ENCODE measurements around the gene PRDX6.
"Not testable (repeated sequence)": the region's sequence is repeated elsewhere in the genome, so short reads cannot be mapped to it uniquely, and the experiment has no call there.

Gene PRDX6

DNA sequence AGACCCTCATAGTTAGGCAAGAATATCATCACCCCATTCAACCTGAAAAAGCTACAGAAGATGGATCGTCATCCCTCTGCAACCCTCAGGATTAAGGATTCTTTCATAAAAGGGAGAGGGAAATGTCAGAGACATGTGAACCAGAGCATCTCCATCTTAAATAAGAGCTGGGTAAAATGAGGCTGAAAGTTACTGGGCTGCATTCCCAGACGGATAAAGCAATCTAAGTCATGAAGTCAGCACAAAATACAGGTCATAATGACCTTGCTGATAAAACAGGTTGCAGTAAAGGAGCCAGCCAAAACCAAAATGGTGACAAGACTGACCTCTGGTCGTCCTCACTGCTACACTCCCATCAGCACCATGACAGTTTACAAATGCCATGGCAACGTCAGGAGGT is 22.6 kb downstream of the PRDX6 start:
- no peak for DNase-seq

DNA sequence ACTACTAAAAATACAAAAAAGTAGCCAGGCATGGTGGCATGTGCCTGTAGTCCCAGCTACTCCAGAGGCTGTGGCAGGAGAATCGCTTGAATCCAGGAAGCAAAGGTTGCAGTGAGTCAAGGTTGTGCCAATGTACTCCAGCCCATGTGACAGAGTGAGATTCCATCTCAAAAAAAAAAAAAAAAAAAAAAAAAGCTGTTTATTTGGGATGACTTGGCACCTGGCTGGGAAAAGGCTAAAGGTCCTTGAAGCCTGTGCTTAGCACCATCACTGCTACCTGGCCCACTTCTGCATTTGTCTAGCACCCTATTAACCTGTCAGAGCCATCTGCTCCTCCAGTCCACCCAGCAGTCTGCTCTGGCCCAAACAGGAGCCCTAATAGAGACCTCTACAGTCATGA is 25.0 kb downstream of the PRDX6 start:
- no peak for DNase-seq

DNA sequence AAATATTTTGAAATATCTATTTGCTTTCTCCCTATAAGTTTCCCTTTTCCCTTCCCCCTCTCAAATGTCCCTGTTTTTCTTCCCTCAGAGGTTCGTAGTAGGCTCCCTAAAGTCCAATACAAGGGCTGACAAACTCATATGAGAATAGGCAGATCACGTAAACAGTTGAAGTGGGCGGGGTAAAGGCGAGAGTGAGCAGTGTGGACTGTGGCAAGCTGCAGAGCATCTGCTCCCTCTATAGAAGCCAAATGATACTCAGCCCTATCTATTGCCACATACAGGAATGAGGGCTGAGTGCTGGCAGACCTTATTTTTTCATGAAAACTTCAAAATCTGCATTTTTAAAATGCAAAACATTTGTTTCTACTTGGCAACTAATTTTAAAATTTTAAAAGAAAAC is 26.3 kb downstream of the PRDX6 start:
- no peak for DNase-seq

DNA sequence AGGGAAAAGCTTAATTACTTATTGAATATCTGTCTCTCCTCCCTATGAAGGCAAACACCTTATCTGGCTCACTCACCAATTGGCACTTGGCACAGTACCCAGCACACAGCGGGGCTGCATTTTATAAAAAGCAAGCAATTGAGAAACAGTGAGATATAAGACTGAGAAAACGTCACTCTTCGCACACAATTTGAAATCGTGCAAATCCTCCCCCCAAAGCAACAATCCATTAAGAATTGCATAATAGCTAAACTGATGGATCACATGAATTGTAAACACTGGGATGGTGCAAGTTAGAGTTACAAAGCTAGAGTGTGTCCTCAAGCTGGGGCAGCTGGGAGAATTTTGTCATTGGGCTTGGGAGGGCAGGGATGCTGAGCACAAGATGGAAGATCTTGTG is 27.1 kb downstream of the PRDX6 start:
- no peak for DNase-seq

DNA sequence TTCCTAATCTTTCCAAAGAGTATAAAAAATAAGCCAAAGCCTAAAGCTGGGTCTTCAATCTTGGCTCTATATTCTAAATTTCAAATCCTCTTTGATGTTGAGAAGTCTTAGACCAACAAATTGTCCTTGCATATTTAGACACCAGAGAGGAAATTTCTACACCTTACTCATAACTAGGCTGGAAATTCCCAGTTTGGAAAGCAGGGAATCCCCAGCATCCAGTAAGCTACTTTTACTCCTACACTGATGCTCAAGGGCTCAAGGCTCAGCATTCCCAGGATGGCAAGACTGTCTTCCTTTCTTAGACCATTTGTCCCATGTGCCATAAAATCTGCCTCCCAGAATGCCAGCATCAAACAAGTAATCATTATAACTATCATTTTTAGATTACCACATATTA is 28.3 kb downstream of the PRDX6 start:
- no peak for DNase-seq

GRCh38 chr1:173506437-173506836 is 29.3 kb downstream of the PRDX6 start:
- no peak for DNase-seq

DNA sequence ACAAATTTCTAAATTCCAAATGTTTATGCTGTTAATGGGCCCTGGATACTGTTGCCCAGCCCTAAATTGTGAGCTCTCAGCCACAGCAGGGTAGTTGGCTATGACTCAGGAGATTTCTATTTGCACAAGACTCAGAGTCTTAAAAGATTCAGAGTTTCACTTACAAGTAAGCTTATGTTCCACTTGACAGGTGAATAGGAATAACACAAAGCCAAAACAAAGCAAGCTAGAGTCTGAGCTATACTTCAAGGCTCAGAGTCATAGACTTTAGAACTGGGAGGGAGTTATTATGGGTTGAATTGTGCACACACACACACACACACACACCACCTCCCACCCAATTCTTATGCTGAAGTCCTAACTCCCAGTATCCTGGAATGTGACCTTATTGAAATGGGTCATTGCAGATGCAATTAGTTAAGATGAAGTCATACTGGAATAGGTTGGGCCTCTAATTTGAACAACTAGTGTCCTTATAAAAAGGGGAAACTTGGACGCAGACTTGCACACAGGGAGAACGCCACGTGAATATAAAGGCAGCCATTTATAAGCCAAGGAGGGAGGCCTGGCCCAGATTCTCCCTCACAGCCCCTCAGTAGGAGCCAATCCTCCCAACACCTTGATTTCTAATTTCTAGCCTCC is 30.2 kb downstream of the PRDX6 start:
- DNase-seq = no peak

GRCh38 chr1:173507847-173508209 is 30.7 kb downstream of the PRDX6 start:
- no peak for DNase-seq

GRCh38 chr1:173508541-173508940 is 31.4 kb downstream of the PRDX6 start:
- no peak for DNase-seq

- DNase-seq = no peak
Measured at GRCh38 chr1:173509797-173510196, 32.7 kb downstream of the PRDX6 start.

GRCh38 chr1:173514503-173514902 is 37.4 kb downstream of the PRDX6 start:
- not testable (repeated sequence) for DNase-seq

- no peak for DNase-seq
Measured at GRCh38 chr1:173520799-173521198, 43.7 kb downstream of the PRDX6 start.

DNA sequence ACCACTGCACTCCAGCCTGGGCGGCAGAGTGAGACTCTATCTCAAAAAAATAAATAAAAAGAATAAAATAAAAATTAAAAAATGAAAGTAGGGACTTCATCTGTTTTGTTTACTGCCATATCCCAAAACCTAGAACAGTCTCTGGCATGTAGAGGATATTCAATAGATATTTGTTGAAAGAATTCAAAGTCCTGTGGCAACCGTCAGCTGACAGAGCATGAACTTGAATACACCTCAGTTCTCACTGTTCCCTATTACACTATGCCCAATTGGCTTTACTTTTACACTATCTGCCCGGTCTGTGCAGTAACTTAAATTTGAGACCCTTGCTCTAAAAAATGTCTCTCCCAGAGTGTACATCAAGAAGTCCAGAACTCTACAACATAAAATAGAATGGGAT is 46.2 kb downstream of the PRDX6 start:
- DNase-seq = no peak

- no peak for DNase-seq
Measured at GRCh38 chr1:173525926-173526325, 48.8 kb downstream of the PRDX6 start.

GRCh38 chr1:173527151-173527826 is 50.2 kb downstream of the PRDX6 start:
- DNase-seq = peak in 2 of 4 experiments; percentile 8 to 17

DNA sequence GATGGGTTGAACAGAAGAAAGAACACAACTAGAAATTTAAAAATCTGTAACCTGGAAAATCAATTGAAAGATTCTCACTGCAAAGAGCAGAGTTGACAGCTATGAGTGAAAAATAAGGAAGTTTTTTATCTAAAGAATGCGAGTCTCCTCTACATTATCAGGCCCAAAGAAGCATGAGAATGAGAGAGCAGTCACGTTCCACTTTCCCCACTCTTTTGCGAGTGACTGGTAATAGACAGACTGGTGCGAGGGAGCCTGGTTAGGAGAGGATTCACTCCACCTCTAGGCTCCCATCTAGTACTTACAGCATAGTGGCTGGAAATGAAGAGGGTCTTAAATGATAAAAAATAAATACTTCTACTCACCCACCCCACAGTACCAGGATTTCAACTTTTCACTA is 52.0 kb downstream of the PRDX6 start:
- no peak for DNase-seq

GRCh38 chr1:173530795-173531693 is 53.9 kb downstream of the PRDX6 start:
- DNase-seq = no peak

DNA sequence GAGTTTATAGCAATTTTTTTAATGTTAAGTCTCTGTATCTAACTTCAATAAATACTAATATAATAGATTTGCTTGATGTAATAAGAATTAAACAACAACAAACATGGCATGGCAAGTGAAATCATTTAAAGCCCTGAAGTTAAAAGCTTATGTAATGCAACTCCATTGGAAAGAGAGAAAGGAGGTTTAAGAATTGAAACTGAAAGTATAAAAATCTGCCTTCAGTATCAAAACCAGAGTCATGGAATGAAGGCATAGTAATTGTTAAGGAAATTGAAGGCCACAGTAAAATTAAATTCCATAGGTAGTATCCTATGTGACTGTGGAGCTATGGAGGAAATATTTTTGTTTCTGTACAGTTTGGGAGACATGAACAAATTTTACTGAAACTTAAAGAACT is 55.1 kb downstream of the PRDX6 start:
- peak in 1 of 4 experiments; percentile 4 for DNase-seq

DNA sequence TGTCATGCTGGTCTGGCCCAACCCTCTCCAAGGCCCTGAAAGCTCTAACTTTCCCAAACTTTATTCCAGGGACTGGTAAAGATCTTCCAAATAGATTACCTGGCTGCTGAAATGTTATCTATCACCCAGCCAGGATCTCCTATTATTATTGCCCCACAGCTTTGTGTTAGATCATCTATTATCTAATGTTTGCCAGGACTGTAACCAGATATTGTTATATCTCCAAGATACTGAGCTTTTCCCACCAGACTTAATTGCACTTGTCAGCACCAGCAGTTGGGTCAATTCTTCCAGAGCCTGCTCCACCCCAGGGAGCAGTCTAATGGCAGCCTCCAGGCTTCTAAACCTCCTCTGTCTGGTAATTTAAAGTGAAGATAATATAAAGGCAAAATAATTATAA is 59.1 kb downstream of the PRDX6 start:
- no peak for DNase-seq
